ENCODE measurements around the gene UCK2. TPM values are rescaled to one million over a fixed set of nuclear protein-coding genes. Genes with fewer than 3 reads are reported as not detected.

UCK2 gene
- total RNA-seq, 1 experiment from 2014 or later = 109 TPM

GRCh38 chr1:165851034-165851658 lies 23.7 kb downstream of the UCK2 start:
- DNase-seq (ENCODE audit: low read depth) = peak; percentile 66
- in situ Hi-C loops (cut with HindIII; ENCODE audit: low pct_unique_long_range_greater_than_20kb, low sequenced_read_pairs) = no loop called here

- no peak for DNase-seq (ENCODE audit: low read depth)
- in situ Hi-C loops (cut with HindIII; ENCODE audit: low pct_unique_long_range_greater_than_20kb, low sequenced_read_pairs) = no loop called here
These were observed 25.5 kb downstream of the UCK2 start for GRCh38 chr1:165852871-165853270.

GRCh38 chr1:165853528-165854075 lies 26.2 kb downstream of the UCK2 start:
- in situ Hi-C loops (cut with HindIII; ENCODE audit: low pct_unique_long_range_greater_than_20kb, low sequenced_read_pairs) = no loop called here
- no peak for DNase-seq (ENCODE audit: low read depth)

GRCh38 chr1:165854101-165854845 lies 26.9 kb downstream of the UCK2 start:
- DNase-seq (ENCODE audit: low read depth) = peak; percentile 41
- in situ Hi-C loops (cut with HindIII; ENCODE audit: low pct_unique_long_range_greater_than_20kb, low sequenced_read_pairs) = no loop called here

GRCh38 chr1:165855010-165855838 lies 27.8 kb downstream of the UCK2 start:
- no peak for DNase-seq (ENCODE audit: low read depth)

GRCh38 chr1:165856021-165856420 lies 28.6 kb downstream of the UCK2 start:
- in situ Hi-C loops (cut with HindIII; ENCODE audit: low pct_unique_long_range_greater_than_20kb, low sequenced_read_pairs) = no loop called here
- no peak for DNase-seq (ENCODE audit: low read depth)

More at GRCh38 chr1:165855010-165855838, 27.8 kb downstream of the UCK2 start:
- in situ Hi-C loops (cut with HindIII; ENCODE audit: low pct_unique_long_range_greater_than_20kb, low sequenced_read_pairs) = no loop called here

GRCh38 chr1:165856606-165857005 lies 29.2 kb downstream of the UCK2 start:
- no peak for DNase-seq (ENCODE audit: low read depth)
- in situ Hi-C loops (cut with HindIII; ENCODE audit: low pct_unique_long_range_greater_than_20kb, low sequenced_read_pairs) = no loop called here

- peak; percentile 47 for DNase-seq (ENCODE audit: low read depth)
- in situ Hi-C loops (cut with HindIII; ENCODE audit: low pct_unique_long_range_greater_than_20kb, low sequenced_read_pairs) = no loop called here
These were observed 29.8 kb downstream of the UCK2 start for GRCh38 chr1:165857046-165857801.

- no peak for DNase-seq (ENCODE audit: low read depth)
- in situ Hi-C loops (cut with HindIII; ENCODE audit: low pct_unique_long_range_greater_than_20kb, low sequenced_read_pairs) = no loop called here
These were observed 31.0 kb downstream of the UCK2 start for GRCh38 chr1:165858364-165858823.

- in situ Hi-C loops (cut with HindIII; ENCODE audit: low pct_unique_long_range_greater_than_20kb, low sequenced_read_pairs) = no loop called here
- DNase-seq (ENCODE audit: low read depth) = no peak
These were observed 31.8 kb downstream of the UCK2 start for GRCh38 chr1:165858967-165859845.

GRCh38 chr1:165860065-165860464 lies 32.7 kb downstream of the UCK2 start:
- DNase-seq (ENCODE audit: low read depth) = no peak
- in situ Hi-C loops (cut with HindIII; ENCODE audit: low pct_unique_long_range_greater_than_20kb, low sequenced_read_pairs) = no loop called here

GRCh38 chr1:165861911-165862310 lies 34.5 kb downstream of the UCK2 start:
- DNase-seq (ENCODE audit: low read depth) = no peak
- in situ Hi-C loops (cut with HindIII; ENCODE audit: low pct_unique_long_range_greater_than_20kb, low sequenced_read_pairs) = no loop called here

- no peak for DNase-seq (ENCODE audit: low read depth)
- in situ Hi-C loops (cut with HindIII; ENCODE audit: low pct_unique_long_range_greater_than_20kb, low sequenced_read_pairs) = no loop called here
These were observed 35.0 kb downstream of the UCK2 start for GRCh38 chr1:165862448-165862847.

- in situ Hi-C loops (cut with HindIII; ENCODE audit: low pct_unique_long_range_greater_than_20kb, low sequenced_read_pairs) = no loop called here
- no peak for DNase-seq (ENCODE audit: low read depth)
These were observed 35.9 kb downstream of the UCK2 start for GRCh38 chr1:165863346-165863745.

- in situ Hi-C loops (cut with HindIII; ENCODE audit: low pct_unique_long_range_greater_than_20kb, low sequenced_read_pairs) = no loop called here
- DNase-seq (ENCODE audit: low read depth) = no peak
These were observed 38.4 kb downstream of the UCK2 start for GRCh38 chr1:165865633-165866340.

GRCh38 chr1:165869343-165869742 lies 41.9 kb downstream of the UCK2 start:
- DNase-seq (ENCODE audit: low read depth) = no peak
- in situ Hi-C loops (cut with HindIII; ENCODE audit: low pct_unique_long_range_greater_than_20kb, low sequenced_read_pairs) = no loop called here

All from Caki2 (cell line).